HFFc6 (cell line): ENCODE measurements around the gene WRAP73. TPM values are rescaled to one million over a fixed set of nuclear protein-coding genes. Genes with fewer than 3 reads are reported as not detected.

Experiments used
- DNase-seq: peaks from one replicate; pipeline ENCODE4 v3.0.0-alpha.2; 2018
- H3K27ac Mint-ChIP-seq: 2 replicates; pipeline ENCODE4 v1.8.0; 2020; ENCODE audit warnings: mild to moderate bottlenecking, mixed read lengths
- H3K27me3 Mint-ChIP-seq: 2 replicates; pipeline ENCODE4 v1.8.0; 2021; ENCODE audit warnings: mild to moderate bottlenecking, moderate library complexity, mixed read lengths; ENCODE audit not compliant: insufficient read depth
- H3K36me3 Mint-ChIP-seq: 2 replicates; pipeline ENCODE4 v1.8.0; 2021; ENCODE audit warnings: low read depth, mixed read lengths
- H3K4me1 Mint-ChIP-seq: 2 replicates; pipeline ENCODE4 v1.8.0; 2020; ENCODE audit warnings: low read depth, mixed read lengths
- H3K4me3 Mint-ChIP-seq: 2 replicates; pipeline ENCODE4 v1.8.0; 2020; ENCODE audit warnings: mild to moderate bottlenecking, moderate library complexity, mixed read lengths
- H3K9me3 Mint-ChIP-seq: 2 replicates; pipeline ENCODE4 v1.8.0; 2020; ENCODE audit warnings: mild to moderate bottlenecking, mixed read lengths
- CTCF ChIP-seq: fragments of 200-600 bp; sonication (generic); IDR thresholded peaks from 2 replicates; pipeline ENCODE4 v1.5.0; 2021; ENCODE audit warnings: antibody characterized with exemption, mild to moderate bottlenecking
- total RNA-seq, 6 experiments: library from RNA; stranded (reverse); fragmentation: NEBNext Ultra II Directional; extraction: Animal tissue kit (Norgen Biotek cat#: 25700); gene quantifications; 2 replicates in 1 of 6; 3 replicates in 5 of 6; pipeline ENCODE4 v1.2.3, GENCODE V29; 2021

WRAP73 gene
- total RNA-seq, 6 experiments from 2014 or later, result 11.8 to 14.8 (median 14.3) TPM

DNA sequence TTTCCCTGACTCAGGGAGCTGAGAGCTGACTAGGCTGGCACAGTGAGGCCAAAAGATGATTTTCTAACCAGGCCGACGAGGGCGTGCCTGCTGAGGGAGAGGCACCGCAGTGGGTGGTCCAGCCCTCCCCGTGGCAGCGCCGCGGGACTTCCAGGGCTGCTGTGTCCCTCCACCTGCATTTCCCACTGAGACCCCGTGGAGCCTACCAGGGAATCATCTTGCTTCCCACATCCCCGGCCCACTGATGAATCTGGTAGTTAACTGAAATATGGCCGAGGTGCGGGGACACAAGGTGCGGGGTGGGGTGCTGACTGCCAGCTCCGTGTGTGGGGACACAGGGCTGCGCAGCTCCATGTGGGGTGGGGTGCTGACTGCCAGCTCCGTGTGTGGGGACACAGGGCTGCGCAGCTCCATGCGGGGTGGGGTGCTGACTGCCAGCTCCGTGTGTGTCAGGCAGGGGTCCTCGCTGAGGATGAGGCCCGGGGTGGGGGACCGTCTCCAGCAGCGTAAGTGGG, 10.4 kb downstream of the WRAP73 start:
- TF ChIP-seq CTCF, result no peak
- Mint-ChIP-seq H3K9me3 (no peaks in the 10 kb centered on the region), H3K27ac (no peak overlapping the region), H3K4me3 (no peak overlapping the region), H3K36me3 (peaks cover 7% of the 10 kb centered on the region; the same call in 1 of the 2 replicates), H3K27me3 (no peaks in the 10 kb centered on the region), H3K4me1 (no peaks in the 10 kb centered on the region)
- no peak for DNase-seq

DNA sequence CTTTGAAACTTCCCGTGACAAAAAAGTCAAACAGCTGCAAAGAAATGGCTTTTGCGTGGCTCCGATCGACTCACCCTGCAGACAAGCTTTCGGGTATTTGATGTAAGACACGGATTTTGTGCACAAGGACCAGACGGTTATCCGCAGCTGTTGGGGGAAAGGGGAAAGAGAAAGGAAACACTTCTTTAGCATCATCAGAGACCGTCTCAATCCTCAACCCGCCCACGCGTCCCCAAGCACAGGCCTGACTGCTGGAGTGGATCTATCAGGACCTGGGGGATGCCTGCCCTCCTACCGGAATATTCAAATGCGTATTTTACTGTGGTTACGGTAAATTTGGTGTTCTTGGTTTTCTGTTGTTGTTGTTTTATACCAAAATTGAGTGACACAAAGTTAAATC, 11.2 kb downstream of the WRAP73 start:
- Mint-ChIP-seq H3K27me3 (no peaks in the 10 kb centered on the region), H3K4me1 (no peaks in the 10 kb centered on the region), H3K36me3 (peaks cover 7% of the 10 kb centered on the region; the same call in 1 of the 2 replicates), H3K9me3 (no peaks in the 10 kb centered on the region), H3K27ac (no peak overlapping the region), H3K4me3 (no peak overlapping the region)
- no peak for DNase-seq
- TF ChIP-seq CTCF, result no peak

DNA sequence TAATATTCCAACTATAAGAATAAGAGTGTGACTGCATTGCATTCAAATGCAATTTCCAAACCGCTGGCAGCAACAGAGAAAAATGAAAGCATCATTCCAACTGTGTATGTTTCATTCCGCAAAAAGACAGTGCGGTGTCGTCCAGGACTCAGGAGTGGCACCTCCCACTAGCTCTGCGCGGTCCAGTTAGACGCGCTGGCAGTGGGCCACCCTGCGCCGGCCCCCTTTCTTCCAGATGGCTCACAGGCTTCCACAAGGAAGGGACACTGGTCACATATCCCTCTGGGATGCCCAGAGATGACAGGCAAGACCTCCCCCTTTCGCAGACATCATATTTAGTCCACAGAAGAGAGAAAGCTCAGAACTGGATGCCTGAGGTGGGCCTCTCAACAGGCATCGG, 11.9 kb downstream of the WRAP73 start:
- Mint-ChIP-seq H3K9me3 (no peaks in the 10 kb centered on the region), H3K27me3 (no peaks in the 10 kb centered on the region), H3K4me1 (no peaks in the 10 kb centered on the region), H3K27ac (no peak overlapping the region), H3K36me3 (peaks cover 7% of the 10 kb centered on the region; the same call in 1 of the 2 replicates), H3K4me3 (no peak overlapping the region)
- DNase-seq, result no peak
- TF ChIP-seq CTCF, result no peak

DNA sequence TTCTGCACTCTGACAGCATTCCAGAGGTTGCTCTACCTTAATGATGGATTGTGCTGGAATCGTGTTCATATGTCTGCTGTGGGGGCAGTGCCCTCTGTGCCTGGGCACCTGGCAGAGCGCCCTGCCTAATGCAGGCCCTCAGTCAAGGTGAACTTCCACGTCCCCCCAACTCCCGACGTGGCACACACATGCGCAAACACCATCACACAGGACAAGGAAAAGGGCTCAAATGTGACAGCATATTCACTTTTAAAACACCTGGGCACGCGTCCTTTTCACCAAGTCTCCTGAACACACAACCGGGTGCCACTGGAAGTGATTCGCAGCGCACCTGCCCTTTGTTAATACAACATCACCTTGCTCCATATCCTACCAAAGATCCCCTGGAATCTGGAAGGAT, 13.4 kb downstream of the WRAP73 start:
- no peaks in the 10 kb centered on the region for H3K4me1 Mint-ChIP-seq
- no peaks in the 10 kb centered on the region for H3K27me3 Mint-ChIP-seq
- TF ChIP-seq CTCF, result no peak
- H3K9me3 Mint-ChIP-seq, result no peaks in the 10 kb centered on the region
- no peak for DNase-seq
- peaks cover 7% of the 10 kb centered on the region; the same call in 1 of the 2 replicates for H3K36me3 Mint-ChIP-seq
- no peak overlapping the region for H3K27ac Mint-ChIP-seq
- H3K4me3 Mint-ChIP-seq, result no peak overlapping the region

DNA sequence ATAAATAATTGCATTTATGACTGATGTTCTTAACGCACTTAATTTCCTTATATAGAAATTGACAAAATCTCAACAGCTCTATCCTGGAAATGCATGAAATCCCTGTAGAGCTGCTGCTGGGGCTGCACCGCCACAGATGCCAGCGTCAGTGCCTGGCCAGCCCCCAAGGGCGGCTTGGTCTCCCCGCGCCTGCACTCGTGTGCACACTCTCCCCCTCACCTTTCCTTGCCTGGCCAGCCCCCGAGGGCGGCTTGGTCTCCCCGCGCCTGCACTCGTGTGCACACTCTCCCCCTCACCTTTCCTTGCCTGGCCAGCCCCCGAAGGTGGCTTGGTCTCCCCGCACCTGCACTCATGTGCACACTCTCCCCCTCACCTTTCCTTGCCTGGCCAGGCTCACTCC, 13.8 kb downstream of the WRAP73 start:
- Mint-ChIP-seq H3K4me1 (no peaks in the 10 kb centered on the region), H3K36me3 (peaks cover 7% of the 10 kb centered on the region; the same call in 1 of the 2 replicates), H3K27me3 (no peaks in the 10 kb centered on the region), H3K9me3 (no peaks in the 10 kb centered on the region), H3K4me3 (no peak overlapping the region), H3K27ac (no peak overlapping the region)
- DNase-seq, result no peak
- TF ChIP-seq CTCF, result no peak
